GM12878 (cell line): ENCODE data around the gene GLUD1. TPM values are rescaled to one million over a fixed set of nuclear protein-coding genes. Genes with fewer than 3 reads are reported as not detected.

Experiments
- ATAC-seq: fragments of 200-7000 bp; cut with Tn5 transposase; 3 replicates; pipeline ENCODE4 v1.9.1; 2020; ENCODE audit warnings: mild to moderate bottlenecking, moderate library complexity
- BruUV-seq: library from RNA; stranded (reverse); fragments of 400-500 nt; replicated peaks from 2 replicates; lab custom pipeline; 2021; lab: Mats Ljungman, UMichigan
- CTCF ChIA-PET: fragments of 300-600 bp; sonication (Branson Sonifier 250); formaldehyde crosslinking; extraction: SDS; loops from one replicate; lab custom pipeline; 2021; ENCODE audit warnings: inconsistent platforms; lab: Yijun Ruan, JAX
- POLR2A ChIA-PET: fragments of 350-600 bp; formaldehyde crosslinking; extraction: SDS; loops from one replicate; lab custom pipeline; 2021; ENCODE audit warnings: inconsistent platforms; lab: Charles Lee
- RAD21 ChIA-PET: fragments of 300-600 bp; sonication (Branson Sonifier 250); formaldehyde crosslinking; loops from one replicate; lab custom pipeline; 2023; ENCODE audit warnings: antibody characterized with exemption; ENCODE audit not compliant: unreplicated experiment; lab: Charles Lee
- SMC1A ChIA-PET: fragments of 300-600 bp; sonication (Branson Sonifier 250); formaldehyde crosslinking; loops from one replicate; lab custom pipeline; 2023; ENCODE audit not compliant: unreplicated experiment, uncharacterized antibody; lab: Charles Lee
- DNase-seq: peaks from one replicate; pipeline ENCODE4 v3.0.0-alpha.2; 2011; ENCODE audit warnings: low read depth, low spot score
- FAIRE-seq: peaks from 3 replicates; lab custom pipeline; 2011; peaks lifted over from hg19 to GRCh38; lab: Jason Lieb, UNC
- H2AFZ ChIP-seq: 2 replicates; pipeline ENCODE4 v1.6.0; 2011; ENCODE audit warnings: low read depth, low read length, control low read depth; ENCODE audit not compliant: control insufficient read depth
- H3K27ac ChIP-seq: 2 replicates; pipeline ENCODE4 v1.5.1; 2011; ENCODE audit warnings: control low read depth; ENCODE audit not compliant: control insufficient read depth, insufficient read depth
- H3K27me3 ChIP-seq, 2 experiments: replicated peaks in 1 of 2; 2 replicates each; pipeline versions ENCODE4 v1.6.0 to v1.6.1; 2011; ENCODE audit warnings: low read length in 1 of 2; ENCODE audit not compliant: control insufficient read depth in 2 of 2, insufficient read depth in 2 of 2
- H3K36me3 ChIP-seq, 2 experiments: 2 replicates each; pipeline ENCODE4 v1.5.1; 2011; ENCODE audit warnings: low read length in 1 of 2; ENCODE audit not compliant: control insufficient read depth in 2 of 2, insufficient read depth in 2 of 2
- H3K4me1 ChIP-seq: 2 replicates; pipeline ENCODE4 v1.6.1; 2011; ENCODE audit warnings: mild to moderate bottlenecking, low read length, moderate library complexity, mixed read lengths; ENCODE audit not compliant: control insufficient read depth, insufficient read depth
- H3K4me2 ChIP-seq: 2 replicates; pipeline ENCODE4 v1.6.0; 2011; ENCODE audit warnings: control low read depth; ENCODE audit not compliant: control insufficient read depth, insufficient read depth
- H3K4me3 ChIP-seq: fragments of 200-600 bp; sonication (generic); 2 replicates; pipeline ENCODE4 v1.5.1; 2016
- H3K79me2 ChIP-seq: 2 replicates; pipeline ENCODE4 v1.6.0; 2011; ENCODE audit warnings: low read length; ENCODE audit not compliant: control insufficient read depth, insufficient read depth
- H3K9ac ChIP-seq: 2 replicates; pipeline ENCODE4 v1.8.0; 2011; ENCODE audit warnings: low read length, control low read depth, mixed read lengths; ENCODE audit not compliant: control insufficient read depth, insufficient read depth
- H3K9me3 ChIP-seq: replicated peaks from 3 replicates; pipeline ENCODE4 v1.5.1; 2011; ENCODE audit warnings: mild to moderate bottlenecking, low read length; ENCODE audit not compliant: control insufficient read depth, insufficient read depth
- H4K20me1 ChIP-seq: 2 replicates; pipeline ENCODE4 v1.6.0; 2011; ENCODE audit not compliant: control insufficient read depth, insufficient read depth
- BACH1 ChIP-seq: fragments of 450-650 bp; IDR thresholded peaks from 2 replicates; pipeline ENCODE4 v1.6.1; 2017; ENCODE audit warnings: mild to moderate bottlenecking, borderline replicate concordance
- BCL11A ChIP-seq: IDR thresholded peaks from 2 replicates; pipeline ENCODE4 v1.6.1; 2011; ENCODE audit warnings: low read depth, low read length
- CBX3 ChIP-seq: fragments of 200-600 bp; sonication (generic); IDR thresholded peaks from 2 replicates; pipeline ENCODE4 v1.6.1; 2016; ENCODE audit warnings: low read depth, borderline replicate concordance
- CBX5 ChIP-seq: sonication (generic); IDR thresholded peaks from 2 replicates; pipeline ENCODE4 v1.6.1; 2016; ENCODE audit warnings: low read depth, moderate library complexity, mild to moderate bottlenecking, inconsistent platforms
- HCFC1 ChIP-seq: fragments of 150-350 bp; IDR thresholded peaks from 2 replicates; pipeline ENCODE4 v1.6.1; 2014; ENCODE audit warnings: low read length
- HDGF ChIP-seq: fragments of 450-650 bp; IDR thresholded peaks from 2 replicates; pipeline ENCODE4 v1.6.1; 2016; ENCODE audit warnings: antibody characterized with exemption
- KAT2A ChIP-seq: conservative IDR thresholded peaks from 2 replicates; pipeline ENCODE4 v1.6.1; 2011; ENCODE audit warnings: low read depth, low read length; ENCODE audit not compliant: control insufficient read depth
- MAX ChIP-seq: IDR thresholded peaks from 2 replicates; pipeline ENCODE4 v1.6.1; 2012; ENCODE audit warnings: low read depth, low read length, improper control_type of control experiment
- MEF2B ChIP-seq: fragments of 450-650 bp; IDR thresholded peaks from 2 replicates; pipeline ENCODE4 v1.6.1; 2018; ENCODE audit warnings: mild to moderate bottlenecking, moderate library complexity; ENCODE audit not compliant: partially characterized antibody, poor library complexity, severe bottlenecking
- MTA2 ChIP-seq: fragments of 450-650 bp; IDR thresholded peaks from 2 replicates; pipeline ENCODE4 v1.6.1; 2016; ENCODE audit warnings: low read depth, mild to moderate bottlenecking, moderate library complexity
- NFXL1 ChIP-seq: fragments of 450-650 bp; IDR thresholded peaks from 2 replicates; pipeline ENCODE4 v1.6.1; 2017; ENCODE audit warnings: antibody characterized with exemption, mild to moderate bottlenecking, borderline replicate concordance
- PKNOX1 ChIP-seq: fragments of 450-650 bp; IDR thresholded peaks from 2 replicates; pipeline ENCODE4 v1.6.1; 2016; ENCODE audit warnings: mild to moderate bottlenecking
- POLR2A ChIP-seq: IDR thresholded peaks from 2 replicates; pipeline ENCODE4 v1.6.1; 2011; ENCODE audit warnings: low read depth, mild to moderate bottlenecking, low read length
- POLR2AphosphoS5 ChIP-seq: IDR thresholded peaks from 2 replicates; pipeline ENCODE4 v1.6.1; 2011; ENCODE audit warnings: mild to moderate bottlenecking, low read length, inconsistent platforms
- RAD51 ChIP-seq: fragments of 450-650 bp; IDR thresholded peaks from 2 replicates; pipeline ENCODE4 v1.6.1; 2016; ENCODE audit warnings: moderate library complexity, mild to moderate bottlenecking, inconsistent platforms
- SIN3A ChIP-seq: IDR thresholded peaks from 2 replicates; pipeline ENCODE4 v1.6.1; 2012; ENCODE audit warnings: low read depth, low read length, improper control_type of control experiment
- SUZ12 ChIP-seq: fragments of 200-600 bp; sonication (generic); IDR thresholded peaks from one replicate; pipeline ENCODE4 v1.6.1; 2018; ENCODE audit warnings: antibody characterized with exemption, mild to moderate bottlenecking; ENCODE audit not compliant: unreplicated experiment
- WGBS: methylation state at CpG from one replicate; pipeline ENCODE4 v1.1.6; 2016; ENCODE audit warnings: low lambda C conversion rate; ENCODE audit not compliant: insufficient replicate concordance, insufficient coverage; ENCODE audit errors: missing lambda C conversion rate; 5-methylcytosine and 5-hydroxymethylcytosine counted together
- in situ Hi-C: fragments of 300-500 bp; cut with MboI; formaldehyde crosslinking; loops from 9 replicates; pipeline ENCODE4 v1.14.3; 2018; ENCODE audit warnings: mixed read lengths
- intact Hi-C: fragments of 100-400 bp; cut with micrococcal nuclease; formaldehyde crosslinking; loops from one replicate; pipeline ENCODE4 v1.14.2; 2022; ENCODE audit not compliant: unreplicated experiment
- polyA plus RNA-seq, 11 experiments: library from polyadenylated mRNA; depleted of rRNA in 4 of 11; unstranded in 6 of 11; stranded (reverse) in 5 of 11; fragments of >200 nt; fragmentation: Nextera tagmentation in 4 of 11; fragmentation: Illumina TruSeq in 1 of 11; extraction: Ambion mirVana in 4 of 11; extraction: Trizol in 1 of 11; gene quantifications; 1 replicate in 1 of 11; 2 replicates in 10 of 11; pipeline versions ENCODE4 v1.2.1 to v1.2.3, GENCODE V29; 2011 to 2016; ENCODE audit warnings: inconsistent platforms in 2 of 11, missing spikeins in 2 of 11, low read depth in 1 of 11
- total RNA-seq, 4 experiments: library from RNA; depleted of rRNA in 3 of 4; stranded (reverse); fragments of >200 nt in 3 of 4; fragmentation: Illumina TruSeq in 1 of 4; extraction: Trizol in 1 of 4; gene quantifications; 2 replicates each; pipeline versions ENCODE4 v1.2.1 to v1.2.3, GENCODE V29; 2013 to 2021

GLUD1 gene
- total and polyA plus RNA-seq, 10 of the 15 experiments (the other 5 are each of a cell fraction or from before 2014, with no cell fraction given) = 26.1 to 109 (median 81.4) TPM

- no peaks in the 10 kb centered on the region for H3K36me3 ChIP-seq
- no peaks in the 10 kb centered on the region; a peak in 2 of 4 replicates for H3K27me3 ChIP-seq
- no peaks in the 10 kb centered on the region for H3K4me1 ChIP-seq
- SMC1A ChIA-PET = no interaction called here
- TF ChIP-seq BCL11A (no peak), SUZ12 (no peak), RAD51 (no peak), NFXL1 (no peak), MTA2 (no peak), POLR2AphosphoS5 (no peak), SIN3A (no peak), HDGF (no peak), BACH1 (no peak), HCFC1 (no peak), KAT2A (no peak), PKNOX1 (no peak), MEF2B (no peak), CBX3 (no peak), CBX5 (no peak), MAX (no peak), POLR2A (no peak)
- POLR2A ChIA-PET = no interaction called here
- H3K4me3 ChIP-seq = no peak overlapping the region
- H3K9ac ChIP-seq = no peak overlapping the region
- no peaks in the 10 kb centered on the region for H4K20me1 ChIP-seq
- in situ Hi-C loops (no loop called here), intact Hi-C loops (no loop called here)
- 77% methylated on average over 28 of the region's 28 CpGs for WGBS
- no TSS peak for BruUV-seq
- ATAC-seq (no peak), DNase-seq (no peak), FAIRE-seq (no peak)
- H2AFZ ChIP-seq = no peak overlapping the region
- H3K9me3 ChIP-seq = no peaks in the 10 kb centered on the region; the same call in 2 of the 3 replicates
- H3K27ac ChIP-seq = no peak overlapping the region
- RAD21 ChIA-PET = interaction anchor here (0.5 kb wide), 1 partner anchor 92 kb away, joined by 3 read pairs; no protein-coding TSS in a partner anchor
- H3K79me2 ChIP-seq = no peaks in the 10 kb centered on the region
- H3K4me2 ChIP-seq = no peak overlapping the region
- CTCF ChIA-PET = no interaction called here
Observed at GRCh38 chr10:87030912-87031635, 63.6 kb downstream of the GLUD1 start.
